HG02970 (cell line): ENCODE measurements around the gene KIF17.
"Not testable (repeated sequence)": the region's sequence is repeated elsewhere in the genome, so short reads cannot be mapped to it uniquely, and the experiment has no call there.

ENCODE experiments used
- ATAC-seq: cut with Tn5 transposase; IDR thresholded peaks from one replicate; pipeline ENCODE4 v1.9.1; 2021; ENCODE audit warnings: mild to moderate bottlenecking, moderate library complexity, moderate number of reproducible peaks; ENCODE audit not compliant: unreplicated experiment, low FRiP score

The KIF17 gene

DNA sequence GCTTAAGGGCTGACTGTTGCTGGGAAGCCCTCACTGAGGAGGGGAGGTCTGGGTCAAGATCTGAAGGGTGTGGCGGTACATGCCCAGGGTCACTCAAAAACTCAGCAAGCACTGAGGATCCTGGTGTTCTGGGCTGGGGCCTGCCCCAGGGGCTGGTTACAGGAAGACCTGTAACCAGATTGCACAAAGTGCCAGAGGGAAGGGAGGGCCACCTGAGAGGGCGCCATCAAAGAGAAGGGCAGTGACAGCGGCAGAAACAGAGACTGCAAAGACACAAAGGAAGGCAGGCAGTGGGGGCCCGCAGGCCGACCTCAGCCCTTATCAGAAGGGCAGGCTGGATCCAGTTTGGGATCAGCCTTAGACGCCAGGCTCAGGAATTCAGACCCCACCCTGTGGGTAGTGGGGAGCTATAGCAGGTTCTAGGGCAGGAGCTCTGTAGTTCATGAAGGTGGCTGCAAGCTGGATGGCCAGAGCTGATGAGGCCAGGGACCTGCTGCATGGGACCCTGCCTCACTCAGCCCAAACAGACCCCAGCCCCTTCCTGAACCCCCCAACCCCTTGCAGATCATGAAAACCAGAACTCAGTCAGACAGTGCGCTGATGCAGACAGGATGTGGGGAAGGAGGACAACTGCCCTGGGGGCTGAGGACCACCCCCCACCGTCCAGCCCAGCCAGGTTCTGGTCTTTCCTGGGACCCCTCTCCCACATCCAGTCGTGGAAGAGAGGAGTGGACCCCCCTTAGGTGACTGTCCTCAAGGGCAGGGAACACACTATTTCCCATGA, 10.8 kb upstream of the KIF17 start:
- ATAC-seq: no peak

DNA sequence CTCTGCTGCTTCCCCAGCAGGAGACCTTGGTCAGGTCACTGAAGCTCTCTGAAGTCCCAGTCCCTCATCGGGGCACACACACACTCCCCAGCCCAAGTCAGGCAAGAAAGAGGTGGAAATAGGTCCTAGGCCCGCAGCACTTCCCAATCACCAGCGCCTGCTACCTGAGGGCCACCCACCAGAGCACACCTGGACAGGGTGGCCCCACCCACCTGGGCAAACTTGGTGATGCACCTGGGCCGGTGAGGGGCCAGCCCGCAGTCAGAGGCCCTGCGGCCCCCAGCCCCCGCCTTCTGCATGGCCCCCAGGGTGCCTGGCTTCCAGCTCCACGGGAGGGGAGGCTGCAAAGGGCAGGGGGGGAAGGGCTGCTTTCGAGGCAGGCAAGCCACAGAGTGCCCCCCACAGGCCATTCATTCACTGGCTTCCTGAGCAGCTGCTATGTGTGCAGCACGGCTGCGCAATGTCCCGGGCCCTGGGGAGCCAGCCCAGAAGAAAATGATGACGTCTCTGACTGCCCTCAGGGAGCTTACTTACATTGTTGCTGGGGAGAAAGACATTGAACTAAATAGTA, 10.0 kb upstream of the KIF17 start:
- no peak for ATAC-seq

- ATAC-seq: no peak
These were observed 9.3 kb upstream of the KIF17 start for GRCh38 chr1:20726932-20727745.

- no peak for ATAC-seq
These were observed 8.5 kb upstream of the KIF17 start for GRCh38 chr1:20726118-20726911.

GRCh38 chr1:20725189-20726117, 7.6 kb upstream of the KIF17 start:
- ATAC-seq: no peak

- ATAC-seq: no peak
These were observed 6.8 kb upstream of the KIF17 start for GRCh38 chr1:20724364-20725188.

- no peak for ATAC-seq
These were observed 5.9 kb upstream of the KIF17 start for GRCh38 chr1:20723537-20724363.

DNA sequence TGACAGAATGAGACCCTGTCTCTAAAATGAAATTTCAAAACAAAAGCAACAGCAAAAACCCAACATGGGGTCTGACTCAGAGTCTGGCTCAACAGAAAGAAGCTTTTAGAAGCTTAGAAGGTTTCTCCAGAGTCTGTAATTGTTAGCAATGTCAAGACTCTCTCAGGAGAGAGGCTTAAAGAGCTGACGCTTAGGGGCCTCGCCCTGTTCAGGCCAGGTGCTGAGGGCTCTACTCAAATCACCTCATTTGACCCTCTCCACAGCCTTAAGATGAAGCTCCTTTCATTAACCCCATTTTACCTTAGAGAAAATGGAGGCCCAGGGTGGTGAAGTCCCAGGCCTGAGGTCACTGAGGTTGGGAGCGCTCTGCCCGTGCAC, 5.3 kb upstream of the KIF17 start:
- no peak for ATAC-seq

DNA sequence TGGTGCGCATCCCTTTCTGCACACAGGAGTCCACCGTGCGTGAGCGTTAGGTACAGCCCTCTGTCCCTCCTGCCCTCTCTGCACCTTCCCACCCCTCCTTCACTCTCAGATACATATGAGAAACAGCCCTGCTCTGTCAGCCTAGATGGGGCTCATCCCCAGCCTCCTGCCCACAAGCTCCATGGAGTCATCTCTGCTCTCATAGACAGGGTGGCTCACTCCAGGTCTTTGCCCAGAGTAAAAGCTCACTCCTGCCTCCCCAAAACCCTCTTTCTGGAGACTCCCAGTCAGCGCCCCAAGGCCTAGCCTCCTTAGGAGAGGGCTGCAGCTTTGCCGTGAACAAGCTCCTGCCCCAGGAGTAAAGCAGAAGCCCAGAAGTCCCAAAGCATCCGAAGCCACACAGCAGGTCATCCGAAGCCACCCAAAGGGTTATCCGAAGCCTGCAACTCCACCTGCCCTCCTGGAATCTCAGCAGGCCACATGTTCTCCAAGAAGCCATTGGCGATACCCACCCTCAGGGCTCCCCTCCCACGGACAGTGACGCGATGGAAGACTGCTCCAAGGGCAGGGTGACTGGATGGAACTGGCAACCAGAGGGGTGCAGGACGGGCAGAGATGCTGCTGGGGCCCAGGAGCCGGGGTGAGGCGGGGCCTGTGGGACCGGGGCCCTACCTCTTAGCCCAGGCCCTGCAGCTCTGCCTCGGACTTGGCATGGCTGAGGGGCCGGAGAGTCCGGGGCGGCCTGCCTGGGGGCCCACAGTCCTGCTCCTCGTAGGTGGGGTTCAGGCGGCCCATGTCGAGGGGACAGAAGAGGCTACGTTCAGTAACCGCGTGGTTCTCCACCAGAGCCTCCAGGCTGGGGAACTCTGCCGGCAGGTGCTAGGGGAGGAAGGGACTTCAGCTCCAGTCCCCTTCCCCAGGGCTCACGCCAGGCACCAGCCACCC, 3.6 kb upstream of the KIF17 start:
- ATAC-seq: no peak

DNA sequence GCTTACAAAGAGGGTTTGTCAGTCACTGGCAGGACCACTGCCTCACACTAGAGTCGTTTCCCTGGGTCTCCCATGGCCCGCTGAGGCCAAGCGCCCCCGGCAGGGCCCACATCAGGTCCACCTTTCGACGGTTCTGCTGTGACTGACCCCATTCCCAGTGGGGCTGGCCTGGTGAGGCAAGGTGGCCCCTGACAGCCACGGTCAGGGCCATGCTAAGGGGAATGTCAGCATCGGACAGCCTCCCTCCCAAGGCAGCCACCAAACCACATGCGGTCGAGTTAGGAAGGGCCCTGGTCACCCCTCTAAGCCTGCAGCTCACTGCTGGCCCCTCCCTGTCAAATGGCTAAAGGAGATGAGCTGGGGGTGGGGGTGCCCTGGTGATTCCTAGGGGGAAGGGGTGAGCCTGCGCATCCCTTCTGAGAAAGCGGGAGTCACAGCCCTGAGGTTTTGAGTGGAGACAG, 2.9 kb upstream of the KIF17 start:
- ATAC-seq: no peak

DNA sequence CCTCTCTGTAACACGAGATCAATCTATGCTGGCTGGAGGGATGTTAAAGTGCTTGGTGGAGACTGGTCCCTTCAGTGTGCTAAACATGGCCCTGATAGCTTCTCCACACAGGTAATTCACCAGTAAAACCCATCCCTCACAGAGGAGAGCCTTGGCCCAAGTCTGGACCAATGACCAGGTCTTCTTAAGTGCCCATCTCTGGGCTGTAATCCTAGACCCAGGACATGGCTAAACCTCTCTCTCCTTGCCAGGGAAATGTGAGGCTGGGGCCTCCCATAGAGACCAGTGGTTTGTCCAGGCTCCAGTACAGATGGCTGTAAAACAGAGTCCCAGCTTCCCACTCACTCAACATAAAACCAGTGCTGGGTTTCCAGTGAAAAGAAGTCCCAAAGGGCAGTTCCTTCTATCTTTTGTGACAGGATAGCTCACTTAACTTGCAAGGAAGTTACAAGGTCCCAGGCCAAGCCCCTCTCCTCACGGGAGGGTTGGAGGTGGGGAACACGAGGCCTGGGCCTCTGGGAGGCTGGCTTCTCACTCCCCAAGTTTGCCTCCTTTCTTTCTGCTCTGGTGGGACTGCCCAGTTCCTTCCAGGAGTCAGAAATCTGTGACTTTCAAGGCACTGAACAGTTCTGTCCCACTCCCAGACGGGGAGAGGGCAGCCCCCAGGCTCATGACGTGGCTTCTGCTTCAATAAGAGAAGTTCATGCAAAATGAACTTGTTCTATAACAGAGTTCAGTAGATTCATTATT, 2.2 kb upstream of the KIF17 start:
- ATAC-seq: no peak

DNA sequence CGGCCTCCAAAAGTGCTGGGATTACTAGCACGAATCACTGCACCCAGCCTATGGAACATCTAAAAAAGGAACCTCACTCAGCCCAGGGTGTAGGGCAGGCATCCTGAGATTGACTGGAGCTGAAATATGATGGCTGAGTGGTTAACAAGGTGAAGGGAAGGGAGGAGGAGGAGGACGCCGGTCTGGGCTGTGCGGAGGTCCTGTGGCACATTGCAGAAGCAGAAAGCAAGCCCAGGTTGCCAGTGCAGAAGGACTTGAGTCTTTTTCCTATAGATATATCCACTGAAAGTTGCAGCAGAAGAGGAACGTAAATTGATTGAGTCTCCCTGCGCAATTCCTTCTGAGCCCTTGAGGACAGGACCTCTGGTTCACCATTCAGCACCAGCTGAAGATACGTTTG, 1.5 kb upstream of the KIF17 start:
- ATAC-seq: no peak

DNA sequence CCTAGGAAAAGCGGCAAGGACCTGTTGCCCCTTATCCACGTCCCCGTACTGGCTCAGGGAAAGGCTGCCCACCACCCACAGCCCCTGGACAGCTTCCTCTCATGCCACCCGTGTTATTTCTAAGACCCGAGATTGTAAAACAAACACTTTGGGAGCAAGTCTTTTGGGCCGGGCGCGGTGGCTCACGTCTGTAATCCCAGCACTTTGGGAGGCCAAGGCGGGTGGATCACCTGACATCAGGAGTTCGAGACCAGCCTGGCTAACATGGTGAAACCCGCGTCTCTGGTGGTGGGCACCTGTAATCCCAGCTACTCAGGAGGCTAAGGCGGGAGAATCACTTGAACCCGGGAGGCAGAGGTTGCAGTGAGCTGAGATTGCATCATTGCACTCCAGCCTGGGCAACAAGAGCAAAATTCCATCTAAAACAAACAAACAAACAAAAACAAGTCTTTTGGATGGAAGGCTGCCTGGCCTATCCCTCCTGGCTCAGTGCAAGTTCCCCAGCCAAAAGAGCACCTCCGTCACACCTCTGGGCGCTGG, 606 bp upstream of the KIF17 start:
- not testable (repeated sequence) for ATAC-seq

GRCh38 chr1:20716232-20716631, 1.6 kb downstream of the KIF17 start:
- no peak for ATAC-seq

DNA sequence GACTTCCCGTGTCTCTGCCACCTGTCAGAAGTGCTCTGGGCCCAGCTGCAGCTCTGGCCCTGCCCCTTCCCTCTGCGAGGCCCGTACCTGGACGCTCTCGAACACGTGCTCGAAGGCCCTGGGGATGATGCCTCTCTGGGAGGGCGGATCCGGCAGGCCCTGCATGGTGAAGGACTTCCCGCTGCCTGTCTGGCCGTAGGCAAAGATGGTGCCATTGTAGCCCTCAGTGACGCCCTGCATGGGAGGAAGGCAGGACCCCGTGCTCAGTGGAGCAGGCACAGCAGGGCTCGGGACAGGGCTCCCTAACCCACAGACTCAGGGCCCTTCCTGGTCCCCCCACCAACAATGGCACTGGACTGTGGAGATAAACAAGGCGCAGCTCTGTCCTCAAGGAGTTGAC, 2.4 kb downstream of the KIF17 start:
- no peak for ATAC-seq

DNA sequence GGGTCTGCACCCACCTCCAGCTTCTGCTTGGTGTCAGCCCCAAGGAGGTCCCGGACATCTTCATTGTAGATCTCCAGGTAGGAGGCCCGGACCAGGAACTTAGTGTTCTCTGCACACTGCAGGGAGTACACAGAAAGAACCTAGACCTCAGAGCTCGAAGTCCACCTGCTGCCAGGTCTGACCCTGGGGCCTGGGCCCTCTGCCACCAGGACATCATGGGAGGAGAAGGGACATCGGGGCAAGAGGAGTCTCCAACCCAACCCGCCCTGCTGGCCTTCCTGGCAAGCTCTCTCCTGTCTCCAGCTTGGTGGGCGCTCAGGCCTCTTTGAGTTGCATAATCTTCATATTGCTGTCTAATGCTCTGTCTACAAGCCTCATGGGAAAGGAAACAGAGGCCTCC, 4.4 kb downstream of the KIF17 start:
- ATAC-seq: no peak
